Measurements from ENCODE around the gene DPYD.

Gene DPYD

DNA sequence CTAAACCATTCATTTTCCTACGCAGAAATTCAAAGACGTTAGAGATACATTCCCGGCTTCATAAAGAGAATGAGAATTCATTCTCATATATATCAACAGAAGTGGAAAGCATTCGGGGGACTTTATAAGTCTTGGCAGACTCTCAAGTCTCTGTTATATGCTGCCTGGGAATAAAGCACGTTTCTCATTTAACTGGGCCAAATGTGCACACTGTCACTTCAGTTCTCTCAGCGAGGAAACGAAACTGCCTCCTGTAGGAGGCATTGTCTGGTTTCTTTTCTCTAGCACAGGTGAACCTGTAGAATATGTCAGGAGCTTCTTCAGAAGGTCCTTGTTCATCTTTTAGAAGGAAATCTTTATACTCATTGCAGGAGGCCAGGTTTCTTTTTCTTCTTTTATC, 831.7 kb downstream of the DPYD start:
- H3K79me2 ChIP-seq (ENCODE audit: low read length): no peaks in the 10 kb centered on the region
- peak overlapping the region; percentile 65 for H3K4me2 ChIP-seq (ENCODE audit: low read depth, low read length)
- H3F3A ChIP-seq (ENCODE audit: insufficient read depth, low read length): no peaks in the 10 kb centered on the region
- H2AFZ ChIP-seq (ENCODE audit: low read length): no peak overlapping the region
- H3K9ac ChIP-seq (ENCODE audit: low read length): no peak overlapping the region
- TF ChIP-seq, protein P1, sequence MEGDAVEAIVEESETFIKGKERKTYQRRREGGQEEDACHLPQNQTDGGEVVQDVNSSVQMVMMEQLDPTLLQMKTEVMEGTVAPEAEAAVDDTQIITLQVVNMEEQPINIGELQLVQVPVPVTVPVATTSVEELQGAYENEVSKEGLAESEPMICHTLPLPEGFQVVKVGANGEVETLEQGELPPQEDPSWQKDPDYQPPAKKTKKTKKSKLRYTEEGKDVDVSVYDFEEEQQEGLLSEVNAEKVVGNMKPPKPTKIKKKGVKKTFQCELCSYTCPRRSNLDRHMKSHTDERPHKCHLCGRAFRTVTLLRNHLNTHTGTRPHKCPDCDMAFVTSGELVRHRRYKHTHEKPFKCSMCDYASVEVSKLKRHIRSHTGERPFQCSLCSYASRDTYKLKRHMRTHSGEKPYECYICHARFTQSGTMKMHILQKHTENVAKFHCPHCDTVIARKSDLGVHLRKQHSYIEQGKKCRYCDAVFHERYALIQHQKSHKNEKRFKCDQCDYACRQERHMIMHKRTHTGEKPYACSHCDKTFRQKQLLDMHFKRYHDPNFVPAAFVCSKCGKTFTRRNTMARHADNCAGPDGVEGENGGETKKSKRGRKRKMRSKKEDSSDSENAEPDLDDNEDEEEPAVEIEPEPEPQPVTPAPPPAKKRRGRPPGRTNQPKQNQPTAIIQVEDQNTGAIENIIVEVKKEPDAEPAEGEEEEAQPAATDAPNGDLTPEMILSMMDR (IDR thresholded peaks at IDR 0.05; ENCODE audit: low read length): peak; percentile 5; the same call in 1 of the 2 replicates
- TF ChIP-seq EZH2phosphoT487 (IDR thresholded peaks at IDR 0.05; ENCODE audit: low read length): no peak
- H3K4me3 ChIP-seq (ENCODE audit: low read length): no peak overlapping the region
- H3K36me3 ChIP-seq (replicated peaks; ENCODE audit: insufficient read depth, low read length): no peaks in the 10 kb centered on the region
- H3K27ac ChIP-seq (ENCODE audit: low read length): no peak overlapping the region
- no peaks in the 10 kb centered on the region for H3K9me3 ChIP-seq (replicated peaks; ENCODE audit: insufficient read depth, low read length)
- no peaks in the 10 kb centered on the region for H4K20me1 ChIP-seq (ENCODE audit: insufficient read depth, low read length)
- peak; percentile 58 for DNase-seq
- H3K9me2 ChIP-seq (replicated peaks; ENCODE audit: insufficient read depth, low read length): no peaks in the 10 kb centered on the region
- 0 out of 2 replicates have a peak, but pooled peaks cover 6% of the 10 kb centered on the region for H3K4me1 ChIP-seq (ENCODE audit: low read length)
- no peaks in the 10 kb centered on the region for H3K27me3 ChIP-seq (replicated peaks; ENCODE audit: insufficient read depth, low read length)

DNA sequence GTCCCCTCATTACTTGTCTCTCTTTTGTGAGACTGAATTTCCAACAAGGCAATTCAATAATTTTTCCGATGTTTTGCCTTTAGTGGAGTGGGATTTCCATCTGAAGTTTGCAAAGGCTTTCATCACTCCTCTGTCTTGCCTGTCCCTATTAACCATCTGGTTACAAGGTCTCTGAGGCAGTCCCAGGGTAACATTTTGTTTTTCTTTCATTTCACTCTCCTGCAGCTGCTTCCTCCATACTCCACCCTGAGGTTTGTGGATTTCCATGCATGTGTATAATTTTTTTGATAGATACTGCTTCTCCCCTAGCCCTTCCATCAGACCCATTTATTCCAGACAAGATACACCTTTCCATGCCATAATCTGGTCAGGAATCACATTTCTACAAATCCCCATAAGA, 832.4 kb downstream of the DPYD start:
- no peaks in the 10 kb centered on the region for H3K36me3 ChIP-seq (replicated peaks; ENCODE audit: insufficient read depth, low read length)
- peak overlapping the region; percentile 65; the same call in 1 of the 2 replicates for H3K4me2 ChIP-seq (ENCODE audit: low read depth, low read length)
- TF ChIP-seq EZH2 (optimal IDR thresholded peaks at IDR 0.05; ENCODE audit: low read depth, low read length) (no peak), EZH2phosphoT487 (IDR thresholded peaks at IDR 0.05; ENCODE audit: low read length) (no peak)
- no peaks in the 10 kb centered on the region for H3K27me3 ChIP-seq (replicated peaks; ENCODE audit: insufficient read depth, low read length)
- H3K4me1 ChIP-seq (ENCODE audit: low read length): 0 out of 2 replicates have a peak, but pooled peaks cover 6% of the 10 kb centered on the region
- no peak overlapping the region for H2AFZ ChIP-seq (ENCODE audit: low read length)
- H3K9me3 ChIP-seq (replicated peaks; ENCODE audit: insufficient read depth, low read length): no peaks in the 10 kb centered on the region
- H3K9ac ChIP-seq (ENCODE audit: low read length): no peak overlapping the region
- H3K79me2 ChIP-seq (ENCODE audit: low read length): no peaks in the 10 kb centered on the region
- H4K20me1 ChIP-seq (ENCODE audit: insufficient read depth, low read length): no peaks in the 10 kb centered on the region
- H3K9me2 ChIP-seq (replicated peaks; ENCODE audit: insufficient read depth, low read length): no peaks in the 10 kb centered on the region
- no peak overlapping the region for H3K4me3 ChIP-seq (ENCODE audit: low read length)
- no peak overlapping the region for H3K27ac ChIP-seq (ENCODE audit: low read length)
- DNase-seq: peak; percentile 6
- no peaks in the 10 kb centered on the region for H3F3A ChIP-seq (ENCODE audit: insufficient read depth, low read length)

DNA sequence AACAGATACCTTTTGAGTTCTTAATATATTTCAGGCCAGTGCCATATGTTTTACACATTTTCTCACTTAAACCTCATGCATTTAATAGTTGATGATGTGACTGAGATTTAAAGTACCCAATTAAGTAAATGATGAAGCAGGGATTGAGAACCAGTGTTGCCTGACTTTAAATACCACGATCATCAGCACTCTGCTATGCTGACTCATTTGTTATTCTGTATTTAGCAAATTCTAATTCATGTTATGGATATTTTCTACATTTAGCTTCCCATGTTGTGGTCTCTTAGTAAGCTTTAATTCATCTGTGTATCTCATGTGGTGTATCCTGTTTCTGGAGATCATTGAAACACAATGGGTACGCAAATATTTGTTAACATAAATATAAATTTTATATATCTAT, 836.3 kb downstream of the DPYD start:
- Histone ChIP-seq H3K9ac (ENCODE audit: low read length) (no peak overlapping the region), H3K9me2 (replicated peaks; ENCODE audit: insufficient read depth, low read length) (no peaks in the 10 kb centered on the region), H3K27ac (ENCODE audit: low read length) (no peak overlapping the region), H3K4me1 (ENCODE audit: low read length) (0 out of 2 replicates have a peak, but pooled peaks cover 5% of the 10 kb centered on the region), H3K4me2 (ENCODE audit: low read depth, low read length) (no peak overlapping the region), H3K4me3 (ENCODE audit: low read length) (no peak overlapping the region), H3K9me3 (replicated peaks; ENCODE audit: insufficient read depth, low read length) (no peaks in the 10 kb centered on the region), H2AFZ (ENCODE audit: low read length) (no peak overlapping the region), H3F3A (ENCODE audit: insufficient read depth, low read length) (no peaks in the 10 kb centered on the region), H3K27me3 (replicated peaks; ENCODE audit: insufficient read depth, low read length) (no peaks in the 10 kb centered on the region), H4K20me1 (ENCODE audit: insufficient read depth, low read length) (no peaks in the 10 kb centered on the region), H3K36me3 (replicated peaks; ENCODE audit: insufficient read depth, low read length) (no peaks in the 10 kb centered on the region), H3K79me2 (ENCODE audit: low read length) (no peaks in the 10 kb centered on the region)
- DNase-seq: no peak
- TF ChIP-seq, protein P1 (IDR thresholded peaks at IDR 0.05; ENCODE audit: low read length): no peak
- TF ChIP-seq EZH2phosphoT487 (IDR thresholded peaks at IDR 0.05; ENCODE audit: low read length): no peak
- no peak for TF ChIP-seq EZH2 (optimal IDR thresholded peaks at IDR 0.05; ENCODE audit: low read depth, low read length)

GRCh38 chr1:97082160-97082848, 838.5 kb downstream of the DPYD start:
- Histone ChIP-seq H3K9ac (ENCODE audit: low read length) (no peak overlapping the region), H2AFZ (ENCODE audit: low read length) (no peak overlapping the region), H3K36me3 (replicated peaks; ENCODE audit: insufficient read depth, low read length) (no peaks in the 10 kb centered on the region), H3F3A (ENCODE audit: insufficient read depth, low read length) (no peaks in the 10 kb centered on the region), H3K4me2 (ENCODE audit: low read depth, low read length) (no peak overlapping the region), H3K79me2 (ENCODE audit: low read length) (no peaks in the 10 kb centered on the region), H4K20me1 (ENCODE audit: insufficient read depth, low read length) (no peaks in the 10 kb centered on the region), H3K9me3 (replicated peaks; ENCODE audit: insufficient read depth, low read length) (no peaks in the 10 kb centered on the region), H3K9me2 (replicated peaks; ENCODE audit: insufficient read depth, low read length) (no peaks in the 10 kb centered on the region), H3K27me3 (replicated peaks; ENCODE audit: insufficient read depth, low read length) (no peaks in the 10 kb centered on the region), H3K4me1 (ENCODE audit: low read length) (no peaks in the 10 kb centered on the region), H3K4me3 (ENCODE audit: low read length) (no peak overlapping the region), H3K27ac (ENCODE audit: low read length) (no peak overlapping the region)
- no peak for DNase-seq
- no peak for TF ChIP-seq EZH2 (optimal IDR thresholded peaks at IDR 0.05; ENCODE audit: low read depth, low read length)
- no peak for TF ChIP-seq EZH2phosphoT487 (IDR thresholded peaks at IDR 0.05; ENCODE audit: low read length)
- TF ChIP-seq, protein P1 (IDR thresholded peaks at IDR 0.05; ENCODE audit: low read length): no peak
